Measurements from ENCODE around the gene STMN1. TPM values are rescaled to one million over a fixed set of nuclear protein-coding genes. Genes with fewer than 3 reads are reported as not detected.

Gene STMN1
- total RNA-seq, 1 experiment from 2014 or later = 253 TPM

- DNase-seq (ENCODE audit: low read depth) = no peak
Measured at GRCh38 chr1:25871086-25871703, 35.0 kb downstream of the STMN1 start.

- no peak for DNase-seq (ENCODE audit: low read depth)
Measured at GRCh38 chr1:25870614-25871013, 35.6 kb downstream of the STMN1 start.

DNA sequence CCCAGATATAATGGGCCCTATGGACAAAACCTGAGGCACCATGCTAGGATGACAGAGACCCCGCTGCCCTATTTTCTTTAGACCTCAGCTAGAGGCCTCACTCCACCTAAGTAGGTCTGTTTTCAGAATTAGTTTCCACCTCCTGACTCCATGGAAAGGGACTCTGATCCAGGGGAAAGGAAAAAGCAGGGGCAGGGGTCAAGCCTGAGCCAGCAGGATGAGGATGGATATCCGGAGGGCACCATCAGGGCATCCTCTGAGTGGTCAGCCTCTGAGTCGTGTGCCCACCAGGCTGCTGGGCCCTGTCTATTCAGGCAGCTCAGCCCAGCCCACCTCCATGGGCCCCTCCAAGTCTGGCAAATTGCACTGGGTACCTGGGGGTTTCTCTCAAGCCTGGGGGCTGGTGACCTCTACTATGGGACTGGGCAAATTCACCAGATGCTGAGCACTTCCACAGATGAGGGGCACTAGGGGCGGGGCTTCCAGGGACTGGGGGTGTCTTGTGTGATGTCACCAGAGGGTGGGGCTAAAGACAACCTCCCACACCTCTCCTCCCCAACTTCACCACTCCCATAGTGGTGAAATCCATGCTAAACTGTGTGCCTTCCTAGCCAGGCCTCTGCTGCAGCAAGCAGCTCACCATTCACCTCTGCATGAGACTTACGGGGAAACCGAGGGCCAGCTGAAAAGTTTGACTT, 36.2 kb downstream of the STMN1 start:
- no peak for DNase-seq (ENCODE audit: low read depth)

- no peak for DNase-seq (ENCODE audit: low read depth)
Measured at GRCh38 chr1:25867210-25867991, 38.8 kb downstream of the STMN1 start.

DNA sequence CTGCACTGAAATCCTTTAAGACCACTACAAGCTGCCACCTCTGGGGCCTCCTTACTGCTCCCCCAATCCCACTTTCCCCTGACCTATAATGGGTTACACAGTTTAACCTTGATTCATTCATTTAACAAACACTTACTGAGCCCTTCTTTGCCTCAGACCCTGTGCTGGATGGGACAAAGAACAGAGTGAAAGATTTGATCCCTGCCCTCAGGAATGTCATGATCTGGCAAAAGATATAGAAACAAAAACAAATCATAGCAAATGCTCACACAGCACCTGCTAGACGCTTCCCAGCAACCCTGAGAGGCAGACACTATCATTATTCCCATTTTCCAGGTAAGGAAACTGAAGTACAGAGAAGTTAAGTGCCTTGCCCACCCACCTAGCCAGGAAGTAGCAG, 39.9 kb downstream of the STMN1 start:
- no peak for DNase-seq (ENCODE audit: low read depth)

GRCh38 chr1:25864434-25864833, 41.8 kb downstream of the STMN1 start:
- no peak for DNase-seq (ENCODE audit: low read depth)

- no peak for DNase-seq (ENCODE audit: low read depth)
Measured at GRCh38 chr1:25863486-25864262, 42.5 kb downstream of the STMN1 start.

DNA sequence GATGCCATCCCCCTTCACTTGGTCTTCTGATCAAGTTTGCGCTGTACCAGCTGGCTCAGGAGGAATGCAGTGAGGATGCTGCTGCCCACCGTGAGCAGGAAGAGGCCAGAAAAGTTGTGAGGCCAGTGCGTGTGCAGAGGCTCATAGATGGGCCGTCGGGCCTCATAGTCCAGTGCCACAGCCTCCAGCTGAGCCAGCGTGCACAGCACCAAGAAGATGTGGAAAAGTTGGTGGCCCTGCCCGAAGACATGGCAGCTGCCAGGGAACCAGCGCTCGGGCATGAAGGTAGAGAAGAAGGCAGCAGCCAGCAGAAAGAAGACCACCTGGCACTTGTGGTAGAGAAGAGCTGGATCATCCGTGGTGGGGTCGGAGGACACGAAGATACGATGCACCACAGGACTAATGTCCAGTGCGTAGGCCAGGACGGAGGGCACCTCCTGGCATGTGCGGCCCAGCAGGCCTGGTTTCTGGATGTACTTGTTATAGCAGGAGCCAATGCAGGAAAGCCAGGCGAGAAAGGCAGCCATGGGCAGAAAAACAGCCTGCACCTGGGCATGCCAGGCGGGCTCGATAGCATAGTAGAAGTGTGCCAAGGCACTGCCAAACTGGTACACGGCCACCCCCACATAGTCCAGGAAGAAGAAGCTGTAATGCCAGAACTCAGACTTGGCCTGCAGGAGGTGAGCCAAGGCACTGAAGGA, 43.3 kb downstream of the STMN1 start:
- no peak for DNase-seq (ENCODE audit: low read depth)

GRCh38 chr1:25861316-25862286, 44.6 kb downstream of the STMN1 start:
- no peak for DNase-seq (ENCODE audit: low read depth)

DNA sequence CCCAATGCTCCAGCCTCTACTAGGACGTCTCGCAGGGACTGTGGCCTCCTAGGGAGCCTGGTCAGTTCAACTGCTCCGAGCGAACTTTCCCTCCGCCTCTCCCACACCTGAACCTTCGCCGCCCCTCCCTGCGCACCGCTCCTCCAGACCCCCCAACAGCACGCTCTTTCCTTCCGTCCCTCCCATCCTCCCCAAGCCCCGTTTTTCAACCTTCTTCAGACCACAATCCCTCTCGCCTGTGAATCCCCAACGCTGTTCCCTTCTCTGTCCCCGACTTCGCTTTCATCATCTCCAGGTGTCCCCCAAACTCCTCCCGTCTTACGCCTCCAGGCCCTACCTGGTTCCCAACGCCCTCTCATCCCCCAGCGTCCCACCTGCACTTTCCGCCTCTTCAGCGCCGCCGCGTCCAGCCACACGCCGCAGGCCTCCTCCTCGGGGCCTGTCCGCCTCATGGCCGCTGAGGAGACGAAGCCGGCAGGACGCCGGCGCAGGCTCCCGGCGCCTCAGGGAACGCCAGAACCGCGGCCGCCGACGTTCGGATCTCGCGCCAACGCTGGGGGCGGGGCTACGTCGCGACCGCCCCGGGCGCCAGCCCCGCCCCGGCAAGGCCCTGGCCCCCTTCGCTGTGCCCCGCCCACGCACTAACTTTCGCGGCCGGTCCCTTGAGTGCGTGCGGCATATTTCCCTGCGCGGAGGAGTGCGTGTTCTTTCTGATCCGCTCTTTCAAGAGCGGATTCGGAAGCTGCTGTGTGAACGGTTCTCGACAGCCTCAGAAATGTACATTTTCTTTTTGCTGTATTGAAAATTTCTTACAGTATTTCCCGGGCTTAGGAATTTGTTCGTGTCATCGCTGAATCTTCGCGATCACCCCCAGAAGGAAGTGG, 47.1 kb downstream of the STMN1 start, which contains the start of gene AUNIP:
Gene AUNIP (minus strand): TSS at position 552 of the 884 bp plus-strand sequence. CDS start 100 bp downstream, at position 452.
- DNase-seq (ENCODE audit: low read depth) = peak; percentile 84

DNA sequence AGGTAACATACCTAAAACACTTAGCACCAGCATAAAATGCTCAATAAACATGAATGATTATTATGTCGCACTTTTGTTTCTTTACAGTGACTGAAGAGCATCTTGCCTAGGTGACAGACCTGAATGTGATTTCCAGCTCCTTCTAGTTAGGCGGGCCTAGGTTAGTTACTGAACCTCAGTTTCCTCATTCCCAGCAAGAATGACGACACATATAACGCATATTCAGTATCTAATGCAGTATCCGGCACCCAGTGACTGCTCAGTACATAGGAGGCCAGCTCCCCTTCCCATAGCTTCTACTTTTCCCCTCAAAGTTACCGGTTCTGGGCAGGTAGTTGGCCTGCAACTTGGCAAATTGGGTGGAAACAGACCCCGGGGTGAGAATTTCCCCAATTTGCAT, 47.7 kb downstream of the STMN1 start:
- DNase-seq (ENCODE audit: low read depth) = no peak

- DNase-seq (ENCODE audit: low read depth) = no peak
Measured at GRCh38 chr1:25856856-25857255, 49.4 kb downstream of the STMN1 start.

DNA sequence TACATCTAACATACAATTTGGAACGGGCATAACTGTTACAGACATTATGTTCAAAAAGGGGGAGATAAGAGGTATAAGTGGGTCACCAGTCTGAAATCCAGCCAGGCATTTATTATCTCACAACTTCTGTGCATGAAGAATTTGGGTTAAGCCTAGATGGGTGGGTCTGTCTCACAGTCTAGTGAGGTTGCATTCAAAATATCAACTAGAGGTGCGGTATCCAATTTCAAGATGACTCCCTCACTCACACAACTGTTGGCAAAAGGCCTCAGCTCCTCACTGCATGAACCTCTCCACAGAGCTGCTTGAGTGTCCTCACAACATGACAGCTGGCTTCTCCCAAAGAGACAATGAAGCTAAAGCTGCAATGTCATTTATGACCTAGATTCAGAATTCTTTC, 51.7 kb downstream of the STMN1 start:
- DNase-seq (ENCODE audit: low read depth) = peak; percentile 48

Other genes starting within 250 kb of the STMN1 start
- gene SELENON, start 106.2 kb downstream of the STMN1 start, total RNA-seq (2014; rRNA removed) = 35.5 and 43.1 TPM in 2 replicates
- 47.4 and 53.7 TPM in 2 replicates for gene MTFR1L, start 86.5 kb downstream of the STMN1 start, total RNA-seq (2014; rRNA removed)
- 9.5 and 9.7 TPM in 2 replicates for gene AUNIP, start 47.0 kb downstream of the STMN1 start, total RNA-seq (2014; rRNA removed)
- 8.5 and 9.6 TPM in 2 replicates for gene PAQR7, start 30.7 kb downstream of the STMN1 start, total RNA-seq (2014; rRNA removed)
- gene PAFAH2, start 91.6 kb upstream of the STMN1 start, total RNA-seq (2014; rRNA removed) = 13.5 and 16.1 TPM in 2 replicates
- 1.0 and 1.2 TPM in 2 replicates for gene EXTL1, start 115.4 kb upstream of the STMN1 start, total RNA-seq (2014; rRNA removed)
- not detected in 2 replicates for gene SLC30A2, start 139.7 kb upstream of the STMN1 start, total RNA-seq (2014; rRNA removed)
- gene TRIM63, start 161.2 kb upstream of the STMN1 start, total RNA-seq (2014; rRNA removed) = not detected in 2 replicates
- 2.9 and 3.0 TPM in 2 replicates for gene PDIK1L, start 205.4 kb upstream of the STMN1 start, total RNA-seq (2014; rRNA removed)

All from LHCN-M2 (cell line).